Tibial nerve (tissue), 3 donors: ENCODE measurements around the gene GALNT13.

Experiments used
- POLR2A ChIP-seq, 2 donors: fragments of 450-650 bp; IDR thresholded peaks; one replicate each; pipeline ENCODE4 v1.6.1; 2017; ENCODE audit warnings: antibody characterized with exemption in 2 of 2, mild to moderate bottlenecking in 2 of 2, moderate library complexity in 2 of 2
- TF ChIP-seq, protein P1 (sequence below), 5 experiments: fragments of 200-600 bp in 3 of 5; fragments of 450-650 bp in 2 of 5; sonication (generic) in 3 of 5; IDR thresholded peaks; one replicate each; pipeline ENCODE4 v1.5.1; 2016 to 2019; ENCODE audit warnings: antibody characterized with exemption in 5 of 5, mild to moderate bottlenecking in 3 of 5, moderate library complexity in 2 of 5

DNA sequence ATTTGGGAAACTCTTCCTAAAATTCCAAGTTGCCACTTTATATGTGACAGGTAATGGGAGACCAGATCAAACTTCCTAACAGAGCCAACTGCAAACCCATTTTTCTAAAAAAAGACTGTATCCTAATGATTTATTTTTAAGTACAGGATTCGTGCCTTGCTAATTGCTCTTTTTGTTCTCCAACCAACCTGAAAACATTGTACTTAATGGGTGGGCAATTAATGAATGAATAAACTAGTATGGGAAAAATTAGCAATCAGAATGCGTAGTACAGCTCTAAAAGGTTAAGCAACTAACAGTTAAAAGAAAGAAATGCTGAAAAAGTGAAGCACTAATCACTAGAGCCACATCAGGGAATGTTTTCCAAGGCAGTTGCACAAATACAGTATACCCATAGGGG, 609.6 kb downstream of the GALNT13 start:
- TF ChIP-seq POLR2A (IDR thresholded peaks at IDR 0.05), result no peak
- TF ChIP-seq, protein P1, sequence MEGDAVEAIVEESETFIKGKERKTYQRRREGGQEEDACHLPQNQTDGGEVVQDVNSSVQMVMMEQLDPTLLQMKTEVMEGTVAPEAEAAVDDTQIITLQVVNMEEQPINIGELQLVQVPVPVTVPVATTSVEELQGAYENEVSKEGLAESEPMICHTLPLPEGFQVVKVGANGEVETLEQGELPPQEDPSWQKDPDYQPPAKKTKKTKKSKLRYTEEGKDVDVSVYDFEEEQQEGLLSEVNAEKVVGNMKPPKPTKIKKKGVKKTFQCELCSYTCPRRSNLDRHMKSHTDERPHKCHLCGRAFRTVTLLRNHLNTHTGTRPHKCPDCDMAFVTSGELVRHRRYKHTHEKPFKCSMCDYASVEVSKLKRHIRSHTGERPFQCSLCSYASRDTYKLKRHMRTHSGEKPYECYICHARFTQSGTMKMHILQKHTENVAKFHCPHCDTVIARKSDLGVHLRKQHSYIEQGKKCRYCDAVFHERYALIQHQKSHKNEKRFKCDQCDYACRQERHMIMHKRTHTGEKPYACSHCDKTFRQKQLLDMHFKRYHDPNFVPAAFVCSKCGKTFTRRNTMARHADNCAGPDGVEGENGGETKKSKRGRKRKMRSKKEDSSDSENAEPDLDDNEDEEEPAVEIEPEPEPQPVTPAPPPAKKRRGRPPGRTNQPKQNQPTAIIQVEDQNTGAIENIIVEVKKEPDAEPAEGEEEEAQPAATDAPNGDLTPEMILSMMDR (IDR thresholded peaks at IDR 0.05), result no peak
